Tibial artery (tissue), 4 donors: ENCODE data around the gene NRSN2.
A peak's percentile ranks its signal among the peaks of the same experiment; 100 is the strongest.
"Not testable (repeated sequence)": the region's sequence is repeated elsewhere in the genome, so short reads cannot be mapped to it uniquely, and the experiment has no call there.

Experiments
- DNase-seq, 2 donors: peaks; one replicate each; pipeline ENCODE4 v3.0.0-alpha.2; 2019
- H3K27ac ChIP-seq, 2 donors: fragments of 200-600 bp; sonication (generic) in 1 of 2; 1 replicate in 1 of 2; 2 replicates in 1 of 2; pipeline ENCODE4 v1.5.1; 2018 to 2019; ENCODE audit warnings: mild to moderate bottlenecking in 1 of 2
- H3K27me3 ChIP-seq, 2 donors: fragments of 200-600 bp; sonication (generic) in 1 of 2; one replicate each; pipeline versions ENCODE4 v1.5.1 to v1.6.0; 2016 to 2019
- H3K36me3 ChIP-seq, 3 donors: fragments of 200-600 bp; sonication (generic) in 2 of 3; one replicate each; pipeline ENCODE4 v1.5.1; 2016 to 2019; ENCODE audit warnings: mild to moderate bottlenecking in 2 of 3
- H3K4me1 ChIP-seq, 4 donors: fragments of 200-600 bp; sonication (generic) in 2 of 4; 1 replicate in 3 of 4; 2 replicates in 1 of 4; pipeline ENCODE4 v1.5.1; 2016 to 2019
- H3K4me3 ChIP-seq, 2 donors: fragments of 200-600 bp; sonication (generic) in 1 of 2; 1 replicate in 1 of 2; 2 replicates in 1 of 2; pipeline ENCODE4 v1.5.1; 2018 to 2019; ENCODE audit warnings: mild to moderate bottlenecking in 2 of 2
- H3K9me3 ChIP-seq, 3 donors: fragments of 200-600 bp; sonication (generic) in 1 of 3; one replicate each; pipeline ENCODE4 v1.5.1; 2016 to 2019
- intact Hi-C: fragments of 100-400 bp; cut with DNase I; formaldehyde crosslinking; loops from one replicate; pipeline ENCODE4 v1.15.0; 2023; ENCODE audit warnings: low total_unique reads
- TF ChIP-seq, protein P1 (sequence below), 2 experiments: fragments of 200-600 bp in 1 of 2; fragments of 450-650 bp in 1 of 2; IDR thresholded peaks; one replicate each; pipeline ENCODE4 v1.5.1; 2017 to 2019; ENCODE audit warnings: antibody characterized with exemption in 2 of 2, mild to moderate bottlenecking in 1 of 2, moderate library complexity in 1 of 2

The NRSN2 gene

GRCh38 chr20:330233-331149 is 16.4 kb upstream of the NRSN2 start:
- Histone ChIP-seq H3K4me1 (peaks cover 0 to 41% (median 16%) of the 10 kb centered on the region in 4 donors), H3K27me3 (no peaks in the 10 kb centered on the region), H3K4me3 (no peak overlapping the region), H3K9me3 (no peaks in the 10 kb centered on the region), H3K36me3 (peaks cover 0 to 7% (median 0%) of the 10 kb centered on the region in 3 donors), H3K27ac (peak overlapping the region in 1 of 2 donors; percentile 95)
- TF ChIP-seq, protein P1, sequence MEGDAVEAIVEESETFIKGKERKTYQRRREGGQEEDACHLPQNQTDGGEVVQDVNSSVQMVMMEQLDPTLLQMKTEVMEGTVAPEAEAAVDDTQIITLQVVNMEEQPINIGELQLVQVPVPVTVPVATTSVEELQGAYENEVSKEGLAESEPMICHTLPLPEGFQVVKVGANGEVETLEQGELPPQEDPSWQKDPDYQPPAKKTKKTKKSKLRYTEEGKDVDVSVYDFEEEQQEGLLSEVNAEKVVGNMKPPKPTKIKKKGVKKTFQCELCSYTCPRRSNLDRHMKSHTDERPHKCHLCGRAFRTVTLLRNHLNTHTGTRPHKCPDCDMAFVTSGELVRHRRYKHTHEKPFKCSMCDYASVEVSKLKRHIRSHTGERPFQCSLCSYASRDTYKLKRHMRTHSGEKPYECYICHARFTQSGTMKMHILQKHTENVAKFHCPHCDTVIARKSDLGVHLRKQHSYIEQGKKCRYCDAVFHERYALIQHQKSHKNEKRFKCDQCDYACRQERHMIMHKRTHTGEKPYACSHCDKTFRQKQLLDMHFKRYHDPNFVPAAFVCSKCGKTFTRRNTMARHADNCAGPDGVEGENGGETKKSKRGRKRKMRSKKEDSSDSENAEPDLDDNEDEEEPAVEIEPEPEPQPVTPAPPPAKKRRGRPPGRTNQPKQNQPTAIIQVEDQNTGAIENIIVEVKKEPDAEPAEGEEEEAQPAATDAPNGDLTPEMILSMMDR (IDR thresholded peaks at IDR 0.05): peak; percentile 76 to 82
- intact Hi-C loops: loop anchor here (5.0 kb wide), 1 partner anchor 118 kb away; no protein-coding TSS in a partner anchor
- DNase-seq: no peak

- intact Hi-C loops: loop anchor here (5.0 kb wide), 1 partner anchor 122 kb away; no protein-coding TSS in a partner anchor
- Histone ChIP-seq H3K4me1 (peaks cover 0 to 12% (median 3%) of the 10 kb centered on the region in 4 donors), H3K36me3 (peaks cover 0 to 7% (median 0%) of the 10 kb centered on the region in 3 donors), H3K9me3 (no peaks in the 10 kb centered on the region), H3K27me3 (no peaks in the 10 kb centered on the region), H3K4me3 (no peak overlapping the region), H3K27ac (no peak overlapping the region)
- TF ChIP-seq, protein P1 (IDR thresholded peaks at IDR 0.05): no peak
- DNase-seq: no peak
Measured at GRCh38 chr20:334578-334977, 12.3 kb upstream of the NRSN2 start.

DNA sequence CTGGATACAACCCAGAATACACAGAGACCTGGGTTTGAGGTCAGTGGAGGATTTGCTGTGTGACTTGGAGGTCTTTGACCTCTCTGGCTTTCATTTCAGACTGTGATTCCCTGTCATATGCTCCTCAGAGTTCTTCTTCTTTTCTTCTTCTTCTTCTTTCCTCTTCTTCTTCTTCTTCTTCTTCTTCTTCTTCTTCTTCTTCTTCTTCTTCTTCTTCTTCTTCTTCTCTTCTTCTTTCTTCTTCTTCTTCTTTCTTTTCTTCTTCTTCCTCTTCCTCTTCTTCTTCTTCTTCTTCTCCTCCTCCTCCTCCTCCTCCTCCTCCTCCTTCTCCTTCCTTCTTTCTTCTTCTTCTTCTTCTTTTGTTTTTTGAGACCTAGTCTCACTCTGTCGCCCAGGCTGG is 10.9 kb upstream of the NRSN2 start:
- H3K27me3 ChIP-seq, H3K9me3 ChIP-seq, H3K27ac ChIP-seq, intact Hi-C loops, H3K36me3 ChIP-seq, DNase-seq, H3K4me1 ChIP-seq, H3K4me3 ChIP-seq: not testable (repeated sequence)

DNA sequence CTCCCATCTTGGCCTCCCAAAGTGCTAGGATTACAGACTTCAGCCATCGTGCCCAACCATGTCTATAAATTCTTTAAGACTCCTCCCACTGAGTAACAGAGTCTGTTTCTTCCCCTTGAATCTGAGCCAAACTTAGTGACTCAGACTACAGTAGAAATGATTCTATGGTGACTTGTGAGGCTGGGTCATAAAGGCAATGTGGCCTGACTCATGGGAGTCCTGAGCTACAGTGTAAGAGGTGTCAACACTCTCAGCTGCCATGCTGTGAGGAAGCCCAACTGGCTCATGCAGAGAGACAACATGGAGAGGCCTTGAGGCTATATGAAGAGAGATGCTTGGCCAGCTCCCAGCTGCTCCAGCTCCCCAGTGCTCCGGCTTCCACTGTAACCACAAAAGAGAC is 5.2 kb upstream of the NRSN2 start:
- Histone ChIP-seq H3K9me3 (peaks cover 0 to 6% (median 0%) of the 10 kb centered on the region in 3 donors), H3K4me3 (no peak overlapping the region), H3K27ac (no peak overlapping the region), H3K27me3 (no peaks in the 10 kb centered on the region), H3K4me1 (peaks cover 0 to 9% (median 3%) of the 10 kb centered on the region in 4 donors), H3K36me3 (no peaks in the 10 kb centered on the region)
- TF ChIP-seq, protein P1 (IDR thresholded peaks at IDR 0.05): no peak
- no peak for DNase-seq
- intact Hi-C loops: no loop called here

- intact Hi-C loops: no loop called here
- H3K27me3 ChIP-seq: no peaks in the 10 kb centered on the region
- peaks cover 0 to 13% (median 3%) of the 10 kb centered on the region in 4 donors for H3K4me1 ChIP-seq
- no peak overlapping the region for H3K27ac ChIP-seq
- H3K9me3 ChIP-seq: peaks cover 0 to 6% (median 0%) of the 10 kb centered on the region in 3 donors
- no peak overlapping the region for H3K4me3 ChIP-seq
- TF ChIP-seq, protein P1 (IDR thresholded peaks at IDR 0.05): no peak
- no peak for DNase-seq
- no peaks in the 10 kb centered on the region for H3K36me3 ChIP-seq
Measured at GRCh38 chr20:343107-343506, 3.8 kb upstream of the NRSN2 start.

- Histone ChIP-seq H3K4me1 (peaks cover 0 to 18% (median 9%) of the 10 kb centered on the region in 4 donors), H3K9me3 (peaks cover 0 to 6% (median 0%) of the 10 kb centered on the region in 3 donors), H3K4me3 (peak overlapping the region; percentile 65 to 90), H3K27ac (peak overlapping the region; percentile 91 to 95), H3K36me3 (peaks cover 0 to 13% (median 6%) of the 10 kb centered on the region in 3 donors), H3K27me3 (no peaks in the 10 kb centered on the region)
- TF ChIP-seq, protein P1 (IDR thresholded peaks at IDR 0.05): no peak
- DNase-seq: no peak
- intact Hi-C loops: no loop called here
Measured at GRCh38 chr20:346033-346639, 775 bp upstream of the NRSN2 start.
